Mucosa of descending colon (tissue), 3 donors: Measurements from ENCODE around the gene TENM4. TPM values are rescaled to one million over a fixed set of nuclear protein-coding genes. Genes with fewer than 3 reads are reported as not detected.

ENCODE experiments used
- ATAC-seq: fragments of 200-7000 bp; cut with Tn5 transposase; one replicate; pipeline ENCODE4 v1.9.1; 2020; ENCODE audit warnings: mild to moderate bottlenecking, moderate library complexity
- DNase-seq, 3 donors: peaks; one replicate each; pipeline ENCODE4 v3.0.0-alpha.2; 2020
- H3K36me3 ChIP-seq: fragments of 200-600 bp; one replicate; pipeline ENCODE4 v1.8.0; 2021; ENCODE audit warnings: low read depth, mild to moderate bottlenecking
- H3K4me1 ChIP-seq: fragments of 200-600 bp; one replicate; pipeline ENCODE4 v1.8.0; 2021; ENCODE audit warnings: low read depth, mild to moderate bottlenecking
- H3K4me3 ChIP-seq: fragments of 200-600 bp; one replicate; pipeline ENCODE4 v1.8.0; 2021; ENCODE audit warnings: mild to moderate bottlenecking
- H3K9me3 ChIP-seq: fragments of 200-600 bp; one replicate; pipeline ENCODE4 v1.8.0; 2021; ENCODE audit warnings: mild to moderate bottlenecking
- CTCF ChIP-seq: fragments of 200-600 bp; IDR thresholded peaks from one replicate; pipeline ENCODE4 v1.8.0; 2022; ENCODE audit warnings: antibody characterized with exemption, mild to moderate bottlenecking
- intact Hi-C, 2 donors: fragments of 100-400 bp; cut with DNase I in 1 of 2; cut with micrococcal nuclease in 1 of 2; formaldehyde crosslinking; loops; one replicate each; pipeline versions ENCODE4 v1.11.0 to v1.11.1; 2022; cut with DNase I, micrococcal nuclease
- total RNA-seq, 3 donors: library from RNA; stranded (reverse); fragmentation: NEBNext Ultra II Directional in 2 of 3; extraction: Animal tissue kit (Norgen Biotek cat#: 25700) in 2 of 3; gene quantifications; one replicate each; pipeline versions ENCODE4 v1.2.1 to v1.2.4, GENCODE V29; 2021 to 2023
- donor health status: DM: no; HTN: no; CAD: no; lungs with moderate emphysema.
- donor health status: DM: no; HTN: no; CAD: no.
- donor health status: DM: no; HTN: yes; CAD: no.

TENM4 gene
- total RNA-seq, 3 donors from 2014 or later = 0.70 to 1.6 (median 1.2) TPM

GRCh38 chr11:78954261-78954660 lies 486.6 kb downstream of the TENM4 start:
- ATAC-seq = no peak
- no peak for TF ChIP-seq CTCF

GRCh38 chr11:78952890-78953289 lies 487.9 kb downstream of the TENM4 start:
- Histone ChIP-seq H3K9me3 (no peaks in the 10 kb centered on the region), H3K4me3 (no peak overlapping the region), H3K4me1 (no peaks in the 10 kb centered on the region), H3K36me3 (no peaks in the 10 kb centered on the region)
- TF ChIP-seq CTCF = no peak
- no peak for DNase-seq
- no peak for ATAC-seq
- intact Hi-C loops = loop anchor here in 1 of 2 donors (5.0 kb wide), 1 partner anchor 301 kb away; no protein-coding TSS in a partner anchor

More at GRCh38 chr11:78954261-78954660, 486.6 kb downstream of the TENM4 start:
- no peak for DNase-seq
- Histone ChIP-seq H3K4me1 (no peaks in the 10 kb centered on the region), H3K36me3 (no peaks in the 10 kb centered on the region), H3K4me3 (no peak overlapping the region), H3K9me3 (no peaks in the 10 kb centered on the region)
- intact Hi-C loops = loop anchor here in 1 of 2 donors (5.0 kb wide), 1 partner anchor 302 kb away; no protein-coding TSS in a partner anchor

- Histone ChIP-seq H3K4me1 (no peaks in the 10 kb centered on the region), H3K9me3 (no peaks in the 10 kb centered on the region), H3K36me3 (no peaks in the 10 kb centered on the region), H3K4me3 (no peak overlapping the region)
- no peak for TF ChIP-seq CTCF
- DNase-seq (no peak), ATAC-seq (no peak)
- intact Hi-C loops = loop anchor here in 1 of 2 donors (5.0 kb wide), 1 partner anchor 300 kb away; no protein-coding TSS in a partner anchor
Observed at GRCh38 chr11:78952175-78952574, 488.7 kb downstream of the TENM4 start.

- no peak for TF ChIP-seq CTCF
- H3K9me3 ChIP-seq = no peaks in the 10 kb centered on the region
- H3K4me3 ChIP-seq = no peak overlapping the region
- ATAC-seq = no peak
- DNase-seq = no peak
- H3K4me1 ChIP-seq = no peaks in the 10 kb centered on the region
- intact Hi-C loops = loop anchor here in 1 of 2 donors (5.0 kb wide), 1 partner anchor 298 kb away; no protein-coding TSS in a partner anchor
- no peaks in the 10 kb centered on the region for H3K36me3 ChIP-seq
Observed at GRCh38 chr11:78949976-78950690, 490.7 kb downstream of the TENM4 start.

GRCh38 chr11:78946945-78947902 lies 493.6 kb downstream of the TENM4 start:
- peak; percentile 19 for ATAC-seq
- DNase-seq = peak in 1 of 3 donors; percentile 23

More at GRCh38 chr11:78946945-78947902, 493.6 kb downstream of the TENM4 start:
- Histone ChIP-seq H3K4me3 (no peak overlapping the region), H3K36me3 (no peaks in the 10 kb centered on the region), H3K4me1 (no peaks in the 10 kb centered on the region), H3K9me3 (no peaks in the 10 kb centered on the region)
- TF ChIP-seq CTCF = no peak
- intact Hi-C loops = no loop called here
